ENCODE results near the gene FBXL19. TPM values are rescaled to one million over a fixed set of nuclear protein-coding genes. Genes with fewer than 3 reads are reported as not detected.
"Not testable (repeated sequence)": the region's sequence is repeated elsewhere in the genome, so short reads cannot be mapped to it uniquely, and the experiment has no call there.

The FBXL19 gene
- total and polyA plus RNA-seq, 2 experiments from 2014 or later, result 2.1 to 19.4 TPM

- no peak for DNase-seq (ENCODE audit: low spot score)
- 95% methylated on average over 8 of the region's 8 CpGs for WGBS (ENCODE audit: low lambda C conversion rate, missing lambda C conversion rate)
- Histone ChIP-seq H3K4me2 (no peak overlapping the region), H3K4me1 (ENCODE audit: insufficient read depth) (peaks cover 3% of the 10 kb centered on the region), H3K79me2 (peaks cover 23% of the 10 kb centered on the region), H3K27ac (no peak overlapping the region), H3K9me2 (replicated peaks; ENCODE audit: insufficient read depth) (no peaks in the 10 kb centered on the region), H3K4me3 (no peak overlapping the region), H2AFZ (no peak overlapping the region), H3K9me3 (ENCODE audit: low read depth) (no peaks in the 10 kb centered on the region), H4K20me1 (ENCODE audit: insufficient read depth, poor library complexity, severe bottlenecking) (no peaks in the 10 kb centered on the region), H3K36me3 (replicated peaks; ENCODE audit: insufficient read depth, low read depth) (no peaks in the 10 kb centered on the region), H3K27me3 (no peaks in the 10 kb centered on the region)
- TF ChIP-seq CTCF (IDR thresholded peaks at IDR 0.05; ENCODE audit: poor library complexity), result no peak
- no peak for TF ChIP-seq EZH2 (IDR thresholded peaks at IDR 0.05; ENCODE audit: borderline replicate concordance)
- no peak for TF ChIP-seq EZH2phosphoT487 (IDR thresholded peaks at IDR 0.05; ENCODE audit: low read depth, severe bottlenecking, unreplicated experiment)
These were observed 34.4 kb upstream of the FBXL19 start for GRCh38 chr16:30888856-30889499.

- Histone ChIP-seq H3K4me3 (no peak overlapping the region), H3K79me2 (peaks cover 23% of the 10 kb centered on the region), H3K9me3 (ENCODE audit: low read depth) (no peaks in the 10 kb centered on the region), H2AFZ (no peak overlapping the region), H3K4me2 (no peak overlapping the region), H3K4me1 (ENCODE audit: insufficient read depth) (peaks cover 9% of the 10 kb centered on the region), H3K9me2 (replicated peaks; ENCODE audit: insufficient read depth) (no peaks in the 10 kb centered on the region), H3K36me3 (replicated peaks; ENCODE audit: insufficient read depth, low read depth) (no peaks in the 10 kb centered on the region), H4K20me1 (ENCODE audit: insufficient read depth, poor library complexity, severe bottlenecking) (no peaks in the 10 kb centered on the region), H3K27me3 (no peaks in the 10 kb centered on the region), H3K27ac (no peak overlapping the region)
- no peak for DNase-seq (ENCODE audit: low spot score)
- WGBS (ENCODE audit: low lambda C conversion rate, missing lambda C conversion rate), result 86% methylated on average over 5 of the region's 5 CpGs
- TF ChIP-seq EZH2 (IDR thresholded peaks at IDR 0.05; ENCODE audit: borderline replicate concordance) (no peak), CTCF (IDR thresholded peaks at IDR 0.05; ENCODE audit: poor library complexity) (no peak), EZH2phosphoT487 (IDR thresholded peaks at IDR 0.05; ENCODE audit: low read depth, severe bottlenecking, unreplicated experiment) (no peak)
These were observed 33.7 kb upstream of the FBXL19 start for GRCh38 chr16:30889721-30890120.

- H3K27me3 ChIP-seq; H3K27ac ChIP-seq; DNase-seq (ENCODE audit: low spot score); H3K9me3 ChIP-seq (ENCODE audit: low read depth); H3K36me3 ChIP-seq (replicated peaks; ENCODE audit: insufficient read depth, low read depth); H3K4me2 ChIP-seq; H2AFZ ChIP-seq; H4K20me1 ChIP-seq (ENCODE audit: insufficient read depth, poor library complexity, severe bottlenecking); H3K9me2 ChIP-seq (replicated peaks; ENCODE audit: insufficient read depth); H3K4me3 ChIP-seq: not testable (repeated sequence)
- Histone ChIP-seq H3K79me2 (peaks cover 23% of the 10 kb centered on the region), H3K4me1 (ENCODE audit: insufficient read depth) (peaks cover 25% of the 10 kb centered on the region)
- WGBS (ENCODE audit: low lambda C conversion rate, missing lambda C conversion rate), result 95% methylated on average over 15 of the region's 15 CpGs
These were observed 32.1 kb upstream of the FBXL19 start for GRCh38 chr16:30891043-30891823.

- Histone ChIP-seq H3K4me1 (ENCODE audit: insufficient read depth) (peaks cover 31% of the 10 kb centered on the region), H3K4me2 (peak overlapping the region; percentile 96), H2AFZ (peak overlapping the region; percentile 86), H3K9me2 (replicated peaks; ENCODE audit: insufficient read depth) (no peaks in the 10 kb centered on the region), H3K4me3 (peak overlapping the region; percentile 82), H3K27me3 (no peaks in the 10 kb centered on the region), H4K20me1 (ENCODE audit: insufficient read depth, poor library complexity, severe bottlenecking) (no peaks in the 10 kb centered on the region), H3K79me2 (peaks cover 23% of the 10 kb centered on the region), H3K36me3 (replicated peaks; ENCODE audit: insufficient read depth, low read depth) (no peaks in the 10 kb centered on the region), H3K27ac (peak overlapping the region; percentile 98), H3K9me3 (ENCODE audit: low read depth) (no peaks in the 10 kb centered on the region)
- 88% methylated on average over 20 of the region's 20 CpGs for WGBS (ENCODE audit: low lambda C conversion rate, missing lambda C conversion rate)
- no peak for TF ChIP-seq CTCF (IDR thresholded peaks at IDR 0.05; ENCODE audit: poor library complexity)
- DNase-seq (ENCODE audit: low spot score), result peak; percentile 10
These were observed 30.5 kb upstream of the FBXL19 start for GRCh38 chr16:30892670-30893416.

All from hepatocyte (in vitro differentiated cells).